Upper lobe of left lung (tissue), 4 donors: ENCODE measurements around the gene RBM48.
A peak's percentile ranks its signal among the peaks of the same experiment; 100 is the strongest.

Experiments
- CTCF ChIP-seq, 6 experiments: fragments of 450-650 bp in 4 of 6; fragments of 200-600 bp in 2 of 6; sonication (generic) in 2 of 6; IDR thresholded peaks; one replicate each; pipeline ENCODE4 v1.5.1; 2016 to 2019; ENCODE audit warnings: antibody characterized with exemption in 6 of 6
- EP300 ChIP-seq, 4 donors: sonication (generic); formaldehyde crosslinking; IDR thresholded peaks; one replicate each; pipeline ENCODE4 v1.5.1; 2017; ENCODE audit warnings: antibody characterized with exemption in 4 of 4, control low read depth in 2 of 4
- POLR2A ChIP-seq, 4 donors: fragments of 450-650 bp; IDR thresholded peaks; one replicate each; pipeline ENCODE4 v1.5.1; 2016 to 2017; ENCODE audit warnings: antibody characterized with exemption in 4 of 4, mild to moderate bottlenecking in 2 of 4
- POLR2AphosphoS5 ChIP-seq, 2 donors: sonication (generic); formaldehyde crosslinking; IDR thresholded peaks; one replicate each; pipeline ENCODE4 v1.5.1; 2017; ENCODE audit warnings: antibody characterized with exemption in 2 of 2

GRCh38 chr7:92528188-92528957 is at the start of gene RBM48, which contains the start of gene PEX1:
- TF ChIP-seq CTCF (IDR thresholded peaks at IDR 0.05) (peak in 5 of 6 experiments; percentile 6 to 84 (median 39)), POLR2AphosphoS5 (IDR thresholded peaks at IDR 0.05) (peak; percentile 59 to 85), POLR2A (IDR thresholded peaks at IDR 0.05) (peak in 3 of 4 donors; percentile 34 to 65 (median 56)), EP300 (IDR thresholded peaks at IDR 0.05) (no peak)
